C4-2B (cell line): ENCODE data around the gene HTR3A.
"Not testable (repeated sequence)": the region's sequence is repeated elsewhere in the genome, so short reads cannot be mapped to it uniquely, and the experiment has no call there.

Experiments
- H3K27ac ChIP-seq: fragments of 450-650 bp; 2 replicates; pipeline ENCODE4 v1.5.1; 2017
- ZFX ChIP-seq: fragments of 450-650 bp; IDR thresholded peaks from 2 replicates; pipeline ENCODE4 v1.6.1; 2017
- TF ChIP-seq, protein P1 (sequence below): fragments of 450-650 bp; conservative IDR thresholded peaks from 2 replicates; pipeline ENCODE4 v1.5.1; 2017; ENCODE audit warnings: mild to moderate bottlenecking

Gene HTR3A

DNA sequence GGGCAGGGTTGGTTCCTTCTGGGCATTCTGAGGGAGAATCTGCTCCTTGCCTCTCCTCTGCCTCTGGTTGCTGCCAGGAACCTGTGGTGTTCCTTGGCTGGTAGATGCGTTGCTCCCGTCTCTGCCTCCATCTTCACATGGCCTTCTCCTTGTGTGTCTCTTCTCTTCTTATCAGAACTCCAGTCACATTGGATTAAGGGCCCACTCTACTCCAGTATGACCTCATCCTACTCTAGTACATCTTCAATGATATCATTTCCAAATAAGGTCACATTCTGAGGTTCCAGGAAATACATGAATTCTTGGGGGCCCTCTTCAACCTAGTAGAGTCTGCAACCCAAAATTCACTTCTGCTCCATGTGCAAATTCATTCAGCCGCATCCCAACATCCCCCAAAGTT is 37.0 kb upstream of the HTR3A start:
- H3K27ac ChIP-seq: no peak overlapping the region
- TF ChIP-seq, protein P1, sequence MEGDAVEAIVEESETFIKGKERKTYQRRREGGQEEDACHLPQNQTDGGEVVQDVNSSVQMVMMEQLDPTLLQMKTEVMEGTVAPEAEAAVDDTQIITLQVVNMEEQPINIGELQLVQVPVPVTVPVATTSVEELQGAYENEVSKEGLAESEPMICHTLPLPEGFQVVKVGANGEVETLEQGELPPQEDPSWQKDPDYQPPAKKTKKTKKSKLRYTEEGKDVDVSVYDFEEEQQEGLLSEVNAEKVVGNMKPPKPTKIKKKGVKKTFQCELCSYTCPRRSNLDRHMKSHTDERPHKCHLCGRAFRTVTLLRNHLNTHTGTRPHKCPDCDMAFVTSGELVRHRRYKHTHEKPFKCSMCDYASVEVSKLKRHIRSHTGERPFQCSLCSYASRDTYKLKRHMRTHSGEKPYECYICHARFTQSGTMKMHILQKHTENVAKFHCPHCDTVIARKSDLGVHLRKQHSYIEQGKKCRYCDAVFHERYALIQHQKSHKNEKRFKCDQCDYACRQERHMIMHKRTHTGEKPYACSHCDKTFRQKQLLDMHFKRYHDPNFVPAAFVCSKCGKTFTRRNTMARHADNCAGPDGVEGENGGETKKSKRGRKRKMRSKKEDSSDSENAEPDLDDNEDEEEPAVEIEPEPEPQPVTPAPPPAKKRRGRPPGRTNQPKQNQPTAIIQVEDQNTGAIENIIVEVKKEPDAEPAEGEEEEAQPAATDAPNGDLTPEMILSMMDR: no peak
- no peak for TF ChIP-seq ZFX

DNA sequence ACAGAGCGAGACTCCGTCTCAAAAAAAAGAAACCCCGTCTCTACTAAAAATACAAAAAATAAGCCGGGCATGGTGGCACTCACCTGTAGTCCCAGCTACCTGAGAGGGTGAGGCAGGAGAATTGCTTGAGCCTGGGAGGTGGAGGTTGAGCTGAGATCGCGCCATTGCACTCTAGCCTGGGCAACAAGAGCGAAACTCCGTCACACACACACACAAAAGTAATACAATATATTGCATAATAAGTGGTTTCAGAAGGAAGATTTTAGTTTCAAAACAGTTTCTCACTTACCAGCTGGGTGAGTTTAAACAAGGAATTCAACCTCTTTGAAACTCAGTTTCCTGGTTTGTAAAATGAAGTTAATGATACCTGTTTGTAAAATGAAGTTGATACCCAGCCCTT is 32.7 kb upstream of the HTR3A start:
- H3K27ac ChIP-seq: no peak overlapping the region
- TF ChIP-seq, protein P1: no peak
- TF ChIP-seq ZFX: no peak

DNA sequence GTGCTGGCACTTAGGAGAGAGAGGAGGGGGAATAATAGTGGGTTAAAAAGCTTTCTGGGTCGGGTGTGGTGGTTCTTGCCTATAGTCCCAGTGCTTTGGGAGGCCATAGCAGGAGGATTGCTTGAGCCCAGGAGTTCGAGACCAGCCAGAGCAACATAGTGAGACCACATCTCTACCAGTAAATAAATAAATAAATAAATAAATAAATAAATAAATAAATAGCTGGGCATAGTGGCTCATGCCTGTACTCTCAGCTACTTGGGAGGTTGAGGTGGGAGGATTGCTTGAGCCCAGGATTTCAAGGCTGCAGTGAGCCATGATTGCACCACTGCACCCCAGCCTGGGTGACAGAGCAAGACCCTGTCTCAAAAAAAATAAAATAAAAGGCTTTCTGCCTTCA is 28.7 kb upstream of the HTR3A start:
- H3K27ac ChIP-seq: not testable (repeated sequence)

DNA sequence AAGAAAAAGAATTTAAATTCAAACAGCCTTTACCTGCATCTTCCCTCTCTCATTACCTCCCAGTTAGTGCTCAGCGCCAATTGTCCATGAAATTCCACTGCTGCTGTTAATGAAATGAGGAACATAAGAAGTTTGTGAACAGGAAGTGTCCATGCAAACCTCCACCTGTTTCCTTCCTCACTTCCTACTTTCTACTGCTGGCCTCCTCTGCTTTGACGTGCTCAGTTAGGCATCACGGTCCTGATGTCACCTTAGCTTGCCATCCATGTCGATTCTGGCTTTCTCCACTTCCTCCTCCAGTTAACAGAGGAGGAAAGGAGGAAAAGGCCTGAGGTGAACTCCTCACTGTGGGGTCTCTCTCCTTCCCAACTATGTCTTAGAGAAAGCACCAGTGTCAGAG is 26.9 kb upstream of the HTR3A start:
- H3K27ac ChIP-seq: no peak overlapping the region
- TF ChIP-seq ZFX: no peak
- TF ChIP-seq, protein P1: no peak

DNA sequence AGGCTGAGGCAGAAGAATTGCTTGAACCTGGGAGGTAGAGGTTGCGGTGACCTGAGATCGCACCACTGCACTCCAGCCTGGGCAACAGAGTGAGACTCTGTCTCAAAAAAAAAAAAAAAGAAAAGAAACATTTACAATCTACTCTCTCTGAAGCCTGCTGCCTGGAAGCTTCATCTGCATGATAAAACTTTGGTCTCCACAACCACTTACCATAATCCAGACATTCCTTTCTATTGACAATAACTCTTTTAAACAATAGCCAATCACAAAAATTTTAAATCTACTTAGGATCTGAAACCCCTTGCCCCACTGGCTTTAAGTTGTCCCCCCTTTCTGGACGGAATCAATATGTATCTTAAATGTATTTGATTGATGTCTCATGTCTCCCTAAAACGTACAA is 25.0 kb upstream of the HTR3A start:
- no peak for TF ChIP-seq ZFX
- TF ChIP-seq, protein P1: no peak
- H3K27ac ChIP-seq: no peak overlapping the region

DNA sequence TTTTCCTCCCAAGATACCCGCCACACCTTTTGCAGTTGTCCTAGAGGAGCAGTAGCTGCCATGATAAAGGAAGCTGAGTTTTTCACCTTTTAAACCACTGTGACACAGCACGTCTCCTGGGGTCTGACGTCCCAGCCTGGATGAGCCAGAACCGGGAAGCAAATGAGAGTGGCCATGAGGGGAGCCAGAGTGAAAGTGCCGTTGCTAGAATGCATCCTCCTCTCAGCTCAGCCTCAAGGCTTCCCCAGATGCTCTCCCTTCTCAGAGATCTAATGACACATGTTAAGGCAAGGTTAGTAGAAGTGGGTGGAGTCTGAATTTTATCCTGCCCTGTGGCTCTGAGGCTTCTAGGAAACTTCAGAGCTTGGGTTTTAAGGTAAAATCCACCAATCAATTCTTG is 23.4 kb upstream of the HTR3A start:
- no peak overlapping the region for H3K27ac ChIP-seq

DNA sequence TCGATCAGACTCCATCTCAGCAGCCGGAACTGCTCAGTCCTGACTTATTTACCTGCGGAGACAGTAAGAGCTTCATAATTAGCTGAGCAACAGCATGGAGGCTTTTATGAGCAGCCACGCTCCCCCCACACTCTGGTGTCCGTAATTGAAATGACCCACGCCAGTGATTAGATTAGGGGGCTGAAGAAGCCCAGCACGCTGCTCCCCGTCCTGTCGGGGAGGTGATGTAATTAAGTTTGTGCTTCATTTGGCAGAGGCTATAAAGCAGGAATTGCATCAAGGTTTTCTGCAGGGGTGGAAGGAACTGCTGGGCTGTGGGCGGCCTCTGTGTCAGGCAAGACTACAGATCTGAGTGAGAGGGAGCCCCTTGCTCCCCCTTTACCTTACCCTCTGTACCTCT is 22.8 kb upstream of the HTR3A start:
- H3K27ac ChIP-seq: no peak overlapping the region
- TF ChIP-seq, protein P1: no peak
- no peak for TF ChIP-seq ZFX

More for the DNA sequence above, 23.4 kb upstream of the HTR3A start:
- no peak for TF ChIP-seq ZFX
- TF ChIP-seq, protein P1: no peak

DNA sequence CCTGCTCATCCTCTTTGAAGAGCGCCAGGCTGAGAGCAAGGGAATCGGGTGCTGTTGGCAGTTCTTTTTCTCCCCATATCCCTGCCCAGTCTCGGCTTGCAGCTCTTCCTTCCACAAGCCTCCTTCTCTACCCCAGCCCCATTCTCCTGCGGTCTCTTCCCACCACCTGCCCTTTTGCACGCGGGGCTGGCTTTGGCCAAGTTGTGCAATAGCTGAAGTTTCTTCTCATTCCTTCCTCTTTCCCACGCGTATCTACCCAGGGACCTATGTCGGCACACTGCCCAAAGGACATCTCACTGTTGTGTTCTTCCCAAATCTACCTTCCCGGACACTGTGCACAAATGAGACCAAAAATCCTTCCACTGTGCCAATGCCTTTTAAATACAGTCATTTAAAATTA is 22.3 kb upstream of the HTR3A start:
- H3K27ac ChIP-seq: no peak overlapping the region

More for the DNA sequence above, 22.3 kb upstream of the HTR3A start:
- TF ChIP-seq ZFX: no peak
- TF ChIP-seq, protein P1: no peak
